Kidney glomerular epithelial cell (primary cell): ENCODE results near the gene HRAS.

Source experiments
- DNase-seq: peaks from one replicate; lab custom pipeline; 2025; lab: John Stamatoyannopoulos, UW

Gene HRAS

DNA sequence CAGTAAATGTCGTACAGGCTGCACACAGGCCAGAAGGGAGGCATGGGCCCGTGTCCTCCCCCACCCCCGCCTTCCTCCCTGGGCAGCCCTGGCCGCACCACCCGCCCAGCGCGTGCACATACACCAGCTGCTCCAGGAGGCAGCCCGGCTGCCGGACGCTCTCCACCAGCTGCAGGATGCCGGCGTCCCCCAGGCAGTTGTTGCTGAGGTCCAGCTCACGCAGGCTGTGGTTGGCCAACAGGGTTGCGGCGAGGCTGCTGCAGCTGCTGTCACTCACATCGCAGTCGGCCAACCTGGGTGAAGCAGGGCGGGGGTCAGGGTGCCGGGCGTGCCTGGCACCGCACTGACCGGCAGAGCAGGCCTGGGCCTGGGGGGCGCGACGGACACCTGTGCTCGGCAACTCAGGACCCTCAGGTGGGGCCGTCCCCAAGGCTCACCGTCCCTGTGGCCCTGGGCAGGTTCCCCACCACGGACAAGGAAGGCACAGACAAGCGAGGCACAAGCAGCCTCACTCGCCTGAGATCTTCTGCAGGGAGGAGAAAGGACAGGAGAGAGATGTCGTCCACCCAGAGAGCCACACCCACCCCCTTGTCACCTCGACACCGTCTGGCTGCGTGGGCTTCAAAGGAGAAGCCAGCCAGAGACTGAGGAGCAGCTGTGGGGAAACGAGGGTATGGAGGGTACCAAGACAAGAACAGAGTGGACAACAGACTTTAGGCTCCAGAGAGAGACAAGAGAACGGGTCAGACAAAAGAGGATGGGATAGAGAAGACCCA, 40.4 kb downstream of the HRAS start:
- DNase-seq = no peak

DNA sequence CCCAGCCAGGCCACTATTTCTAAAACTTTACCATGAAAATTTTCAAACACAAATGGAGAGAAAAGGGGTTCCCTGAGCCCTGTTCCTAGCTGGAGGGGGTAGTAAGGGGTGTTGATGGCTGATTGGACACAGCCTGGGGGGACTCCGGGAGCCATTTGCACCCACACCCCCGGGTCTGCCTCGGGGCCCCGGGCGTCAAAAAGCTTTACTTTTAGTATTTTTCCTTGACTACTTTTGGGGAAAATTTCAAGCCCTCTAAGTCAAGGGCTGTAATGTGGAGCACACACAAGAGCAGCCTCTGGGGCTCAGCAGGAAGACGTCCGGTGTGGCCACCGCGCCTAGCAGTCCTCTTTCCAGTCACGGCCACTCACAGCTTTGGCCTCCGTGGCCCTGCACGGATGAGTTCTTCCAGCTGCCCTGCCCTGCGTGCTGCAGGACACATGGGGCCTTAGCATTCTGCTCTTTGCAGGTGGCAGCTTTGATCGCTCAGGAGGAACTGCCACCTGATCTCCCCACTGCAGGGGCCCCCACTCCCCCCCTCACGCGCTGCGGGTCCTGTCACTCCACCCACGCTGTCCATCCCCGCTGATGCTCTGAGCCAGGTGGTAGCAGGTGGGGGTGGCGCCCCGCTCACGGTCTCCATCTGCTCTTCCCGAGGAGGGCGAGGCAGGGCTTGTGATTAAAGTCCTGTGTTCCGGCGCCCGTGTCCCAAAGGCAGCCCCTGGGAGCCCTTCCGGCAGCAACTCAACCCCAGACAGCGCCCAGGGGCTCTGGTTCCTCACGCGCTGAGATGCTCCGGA, 42.7 kb downstream of the HRAS start:
- DNase-seq = no peak

DNA sequence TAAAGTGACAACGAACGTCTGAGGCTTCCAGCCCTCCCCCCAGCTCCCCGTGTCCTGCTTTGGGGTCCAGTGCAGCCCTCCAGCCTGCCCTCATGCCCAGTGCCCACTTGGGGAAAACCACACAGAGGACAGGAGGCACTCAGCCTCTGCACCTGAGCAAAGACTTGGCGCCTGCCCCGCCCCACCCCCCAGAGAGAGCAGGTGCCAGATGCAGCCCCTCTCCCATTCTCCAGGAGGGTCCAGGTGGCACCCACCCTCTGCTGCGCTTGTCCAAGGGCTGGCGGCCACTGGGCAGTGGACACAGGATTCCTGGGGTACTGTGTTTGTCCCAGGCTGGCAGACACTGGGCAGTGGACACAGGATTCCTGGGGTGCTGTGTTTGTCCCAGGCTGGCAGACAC, 44.0 kb downstream of the HRAS start:
- no peak for DNase-seq

DNA sequence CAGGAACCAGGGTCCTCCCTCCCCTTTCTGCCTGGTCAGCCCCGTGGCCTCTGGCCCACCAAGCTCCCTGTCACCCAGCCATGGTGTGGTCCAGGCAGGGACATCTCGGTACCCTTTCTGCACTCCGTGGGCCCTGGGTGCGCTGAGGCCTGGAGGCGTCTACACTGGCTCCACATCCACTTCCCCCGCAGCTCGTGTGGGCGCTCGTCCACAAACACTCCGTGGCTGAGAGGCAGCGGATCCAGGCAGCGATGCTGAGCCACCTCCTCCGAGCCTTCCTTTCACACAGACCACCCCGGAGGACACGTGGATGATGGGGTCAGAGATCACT, 44.5 kb downstream of the HRAS start:
- no peak for DNase-seq

DNA sequence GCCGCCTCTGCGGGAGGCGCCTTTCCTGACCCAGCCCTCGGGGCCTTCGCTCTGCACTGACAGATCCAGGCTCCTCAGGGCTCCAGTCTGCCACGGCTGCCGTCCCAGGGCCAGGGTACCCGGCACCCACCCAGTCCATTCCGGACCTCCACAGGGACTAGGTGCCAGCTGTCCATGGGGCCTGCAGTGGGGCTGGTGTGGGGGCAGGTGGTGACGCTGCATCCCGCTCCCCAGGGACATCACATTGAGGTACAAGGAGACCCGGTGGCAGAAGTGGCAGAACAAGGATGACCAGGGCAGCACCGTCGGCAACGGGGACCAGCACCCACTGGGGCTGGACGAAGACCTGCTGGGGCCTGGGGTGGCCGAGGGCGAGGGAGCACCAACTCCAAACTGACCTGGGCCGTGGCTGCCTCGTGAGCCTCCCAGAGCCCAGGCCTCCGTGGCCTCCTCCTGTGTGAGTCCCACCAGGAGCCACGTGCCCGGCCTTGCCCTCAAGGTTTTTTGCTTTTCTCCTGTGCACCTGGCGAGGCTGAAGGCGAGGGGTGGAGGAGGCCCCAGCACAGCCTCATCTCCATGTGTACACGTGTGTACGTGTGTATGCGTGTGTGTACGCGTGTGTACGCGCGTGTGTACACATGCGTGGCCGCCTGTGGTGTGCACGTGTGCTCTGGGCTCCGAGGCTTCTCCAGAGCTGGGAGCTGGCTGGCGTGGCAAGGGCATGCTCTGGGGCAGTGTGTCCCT, 45.0 kb downstream of the HRAS start:
- no peak for DNase-seq

DNA sequence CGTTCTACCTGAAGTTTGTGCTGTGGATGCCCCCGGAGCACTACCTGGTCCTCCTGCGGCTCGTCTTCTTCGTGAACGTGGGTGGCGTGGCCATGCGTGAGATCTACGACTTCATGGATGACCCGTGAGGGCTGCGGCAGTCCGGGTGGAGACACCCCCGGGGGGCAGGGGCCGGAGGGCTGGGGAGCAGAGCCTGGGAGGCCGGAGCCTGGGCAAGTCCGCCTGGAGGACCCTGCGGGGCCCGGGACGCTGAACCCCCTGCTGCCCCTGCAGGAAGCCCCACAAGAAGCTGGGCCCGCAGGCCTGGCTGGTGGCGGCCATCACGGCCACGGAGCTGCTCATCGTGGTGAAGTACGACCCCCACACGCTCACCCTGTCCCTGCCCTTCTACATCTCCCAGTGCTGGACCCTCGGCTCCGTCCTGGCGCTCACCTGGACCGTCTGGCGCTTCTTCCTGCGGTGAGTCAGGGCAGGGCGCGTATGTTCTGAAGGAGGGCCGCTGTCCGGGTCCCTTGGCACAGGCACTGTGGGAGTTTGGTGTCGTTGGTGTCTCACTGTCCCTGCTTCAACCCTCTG, 45.7 kb downstream of the HRAS start:
- DNase-seq = no peak

DNA sequence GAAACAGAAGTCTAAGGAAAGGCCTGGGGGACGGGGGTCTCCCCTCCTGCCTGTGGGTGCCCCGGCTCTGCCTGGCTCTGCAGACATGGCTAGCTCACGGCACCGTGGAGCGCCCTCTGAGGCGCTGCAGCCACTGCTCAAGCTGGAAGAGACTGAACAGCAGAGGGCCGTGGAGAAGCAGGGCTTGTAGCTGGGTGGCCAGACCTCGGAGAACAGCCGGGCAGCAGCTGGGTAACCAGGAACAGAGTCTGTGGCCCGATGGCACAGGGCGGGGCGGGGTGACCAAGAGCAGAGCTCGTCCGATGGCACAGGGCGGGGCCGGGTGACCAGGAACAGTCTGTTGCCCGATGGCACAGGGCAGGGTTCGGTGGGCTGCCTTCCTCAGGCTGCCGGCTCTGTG, 46.4 kb downstream of the HRAS start:
- DNase-seq = no peak

DNA sequence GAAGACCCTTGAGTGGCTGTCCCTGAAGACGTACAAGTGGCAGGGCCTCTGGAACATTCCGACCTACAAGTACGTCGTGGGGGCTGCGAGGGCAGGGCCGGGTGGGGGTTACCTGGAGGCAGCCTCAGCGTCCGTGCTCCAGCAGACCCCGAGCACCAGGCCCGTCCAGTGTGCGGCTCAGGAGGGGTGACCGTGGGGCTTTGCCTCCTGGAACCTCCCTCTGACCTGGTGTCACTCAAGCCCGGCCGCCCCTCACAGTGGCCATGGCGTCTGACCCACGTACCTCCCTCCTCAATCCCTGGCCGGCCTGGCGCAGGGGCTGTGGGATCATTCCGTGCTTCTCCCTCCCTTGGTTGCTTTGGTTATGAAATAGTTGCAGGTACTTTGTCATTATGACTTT, 46.8 kb downstream of the HRAS start:
- no peak for DNase-seq

DNA sequence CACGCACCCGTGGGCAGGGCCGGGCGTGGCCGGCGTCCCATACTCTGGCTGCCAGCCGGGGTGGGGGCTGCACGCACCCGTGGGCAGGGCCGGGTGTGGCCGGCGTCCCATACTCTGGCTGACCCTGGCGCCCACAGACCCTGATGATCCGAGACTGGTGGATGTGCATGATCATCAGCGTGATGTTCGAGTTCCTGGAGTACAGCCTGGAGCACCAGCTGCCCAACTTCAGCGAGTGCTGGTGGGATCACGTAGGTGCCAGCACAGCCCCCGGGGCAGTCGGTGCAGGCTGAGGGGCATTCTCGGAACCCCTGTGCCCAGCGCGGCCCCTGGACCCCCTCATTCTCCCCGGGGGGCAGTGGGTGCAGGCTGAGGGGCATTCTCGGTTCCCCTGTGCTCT, 47.3 kb downstream of the HRAS start:
- DNase-seq = no peak

DNA sequence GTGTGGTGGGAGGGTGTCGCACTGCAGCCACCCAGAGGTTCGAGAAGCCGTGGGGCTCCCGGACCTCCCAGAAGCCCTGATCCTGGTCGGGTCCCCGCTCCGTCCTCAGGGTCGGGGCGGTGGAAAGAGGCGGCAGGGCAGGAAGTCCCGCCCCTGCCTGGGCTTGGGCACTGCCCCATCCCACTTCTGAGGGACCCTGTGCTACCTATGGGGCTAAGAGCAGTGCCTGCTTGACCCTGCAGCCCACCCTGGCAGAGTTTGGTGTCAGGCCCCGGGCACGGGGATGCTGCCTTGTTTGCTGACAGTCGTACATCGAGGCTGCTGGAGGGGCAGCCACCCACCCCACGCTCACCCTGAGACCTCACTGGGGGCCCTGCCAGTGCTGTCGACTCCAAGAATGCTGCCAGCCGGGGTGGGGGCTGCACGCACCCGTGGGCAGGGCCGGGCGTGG, 47.8 kb downstream of the HRAS start:
- DNase-seq = no peak

DNA sequence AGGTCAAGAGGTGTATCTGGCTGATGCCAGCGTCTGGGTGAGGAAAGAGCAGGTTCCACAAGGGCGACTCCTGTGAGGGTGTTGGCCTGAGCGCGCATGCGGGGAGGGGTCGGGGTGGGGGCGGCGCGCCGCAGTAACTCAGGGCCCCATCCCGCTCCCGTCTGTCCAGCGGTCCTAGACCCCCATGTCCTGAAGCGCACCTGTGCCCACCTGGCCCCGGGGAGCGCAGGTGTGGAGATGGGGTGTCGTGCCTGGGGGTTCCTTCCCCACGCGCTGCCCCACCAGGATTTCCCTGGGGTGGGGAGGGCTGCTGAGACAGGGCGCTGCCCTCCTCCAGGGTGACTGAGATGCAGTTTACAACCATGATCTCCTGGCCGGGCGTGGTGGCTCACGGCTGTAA, 49.2 kb downstream of the HRAS start:
- no peak for DNase-seq

DNA sequence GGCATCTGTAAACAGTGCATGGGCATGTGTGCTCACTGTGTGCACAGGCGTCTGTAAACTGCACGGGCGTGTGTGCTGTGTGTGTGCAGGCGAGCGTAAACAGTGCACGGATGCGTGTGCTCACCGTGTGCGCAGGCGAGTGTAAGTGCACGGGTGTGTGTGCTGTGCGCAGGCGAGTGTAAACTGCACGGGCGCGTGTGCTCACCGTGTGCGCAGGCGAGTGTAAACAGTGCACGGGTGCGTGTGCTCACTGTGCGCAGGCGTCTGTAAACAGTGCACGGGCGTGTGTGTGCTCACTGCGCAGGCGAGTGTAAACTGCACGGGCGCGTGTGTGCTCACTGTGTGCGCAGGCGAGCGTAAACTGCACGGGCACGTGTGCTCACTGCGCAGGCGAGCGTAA, 50.8 kb downstream of the HRAS start:
- no peak for DNase-seq
